ENCODE measurements around the gene ARMH4.

ARMH4 gene

DNA sequence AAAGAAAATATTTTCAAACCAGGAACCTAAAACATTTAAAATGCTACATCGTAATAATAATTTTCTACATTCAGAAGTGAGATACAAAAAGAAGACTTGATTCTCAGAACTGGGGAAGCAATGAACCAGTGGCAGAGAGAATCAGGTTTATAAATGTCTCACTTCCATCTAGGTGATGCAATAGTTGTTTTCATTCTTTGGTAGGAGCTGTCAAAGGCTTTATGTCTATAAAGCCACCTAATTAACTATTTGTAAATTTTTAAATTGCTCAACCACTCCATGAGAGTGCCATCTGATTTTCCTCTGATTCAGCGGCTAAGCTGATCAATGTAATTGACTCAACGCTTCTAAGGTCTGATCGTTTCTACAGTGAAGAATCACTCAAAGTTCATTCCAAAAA is 66.1 kb downstream of the ARMH4 start:
- TF ChIP-seq, protein P1, sequence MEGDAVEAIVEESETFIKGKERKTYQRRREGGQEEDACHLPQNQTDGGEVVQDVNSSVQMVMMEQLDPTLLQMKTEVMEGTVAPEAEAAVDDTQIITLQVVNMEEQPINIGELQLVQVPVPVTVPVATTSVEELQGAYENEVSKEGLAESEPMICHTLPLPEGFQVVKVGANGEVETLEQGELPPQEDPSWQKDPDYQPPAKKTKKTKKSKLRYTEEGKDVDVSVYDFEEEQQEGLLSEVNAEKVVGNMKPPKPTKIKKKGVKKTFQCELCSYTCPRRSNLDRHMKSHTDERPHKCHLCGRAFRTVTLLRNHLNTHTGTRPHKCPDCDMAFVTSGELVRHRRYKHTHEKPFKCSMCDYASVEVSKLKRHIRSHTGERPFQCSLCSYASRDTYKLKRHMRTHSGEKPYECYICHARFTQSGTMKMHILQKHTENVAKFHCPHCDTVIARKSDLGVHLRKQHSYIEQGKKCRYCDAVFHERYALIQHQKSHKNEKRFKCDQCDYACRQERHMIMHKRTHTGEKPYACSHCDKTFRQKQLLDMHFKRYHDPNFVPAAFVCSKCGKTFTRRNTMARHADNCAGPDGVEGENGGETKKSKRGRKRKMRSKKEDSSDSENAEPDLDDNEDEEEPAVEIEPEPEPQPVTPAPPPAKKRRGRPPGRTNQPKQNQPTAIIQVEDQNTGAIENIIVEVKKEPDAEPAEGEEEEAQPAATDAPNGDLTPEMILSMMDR (IDR thresholded peaks at IDR 0.05; ENCODE audit: extremely low read depth, missing control alignments) = no peak

DNA sequence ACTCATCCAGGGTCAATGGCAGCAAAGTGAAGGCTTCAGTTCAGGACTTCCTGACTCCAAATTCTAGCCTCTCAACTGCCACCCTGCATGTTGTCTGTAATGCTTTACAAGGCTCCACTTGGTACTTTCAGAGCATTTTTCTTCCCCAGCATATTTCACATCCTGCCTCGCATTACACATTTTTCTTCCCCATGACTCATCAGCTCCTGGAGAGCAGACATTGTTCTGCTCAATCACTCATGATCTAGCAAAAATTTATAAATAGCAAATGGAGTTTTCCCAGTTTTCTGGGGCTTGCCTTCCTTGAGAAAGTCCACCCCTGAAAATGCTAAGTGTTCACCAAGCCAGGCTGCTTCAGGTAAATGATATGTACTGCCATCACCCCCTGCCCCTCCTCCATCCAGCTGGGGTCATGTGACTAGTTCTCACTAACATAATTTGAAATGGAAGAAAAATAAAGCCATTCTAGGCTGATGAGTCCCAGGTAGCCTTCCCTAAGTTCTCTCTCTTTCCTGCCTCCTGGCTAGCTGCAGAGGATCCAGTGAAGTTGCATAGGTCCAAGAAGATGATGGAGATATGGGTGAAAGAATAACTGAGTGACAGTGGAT is 69.4 kb downstream of the ARMH4 start:
- TF ChIP-seq, protein P1 (IDR thresholded peaks at IDR 0.05; ENCODE audit: extremely low read depth, missing control alignments) = no peak
- no peak for DNase-seq (ENCODE audit: low spot score)

More for the DNA sequence above, 66.1 kb downstream of the ARMH4 start:
- no peak for DNase-seq (ENCODE audit: low spot score)

DNA sequence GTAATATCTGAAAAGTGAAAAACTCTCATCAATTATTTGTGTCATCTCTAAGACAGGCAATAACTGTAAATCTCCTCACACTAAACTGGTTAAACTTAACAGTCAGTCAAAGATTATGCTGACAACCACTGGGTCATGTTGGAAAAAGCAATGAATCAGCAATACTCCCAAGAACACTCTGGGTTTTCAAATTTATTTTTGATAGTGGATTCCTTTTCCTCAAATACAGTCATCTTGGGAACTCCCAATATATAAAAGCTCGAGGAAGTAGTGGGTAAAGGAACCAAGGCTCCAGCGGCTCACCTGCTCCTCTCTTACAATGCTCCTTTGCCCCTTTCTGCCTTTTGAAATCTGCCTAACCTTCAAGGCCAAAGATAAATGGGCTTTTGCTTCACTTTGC is 70.0 kb downstream of the ARMH4 start:
- no peak for DNase-seq (ENCODE audit: low spot score)

DNA sequence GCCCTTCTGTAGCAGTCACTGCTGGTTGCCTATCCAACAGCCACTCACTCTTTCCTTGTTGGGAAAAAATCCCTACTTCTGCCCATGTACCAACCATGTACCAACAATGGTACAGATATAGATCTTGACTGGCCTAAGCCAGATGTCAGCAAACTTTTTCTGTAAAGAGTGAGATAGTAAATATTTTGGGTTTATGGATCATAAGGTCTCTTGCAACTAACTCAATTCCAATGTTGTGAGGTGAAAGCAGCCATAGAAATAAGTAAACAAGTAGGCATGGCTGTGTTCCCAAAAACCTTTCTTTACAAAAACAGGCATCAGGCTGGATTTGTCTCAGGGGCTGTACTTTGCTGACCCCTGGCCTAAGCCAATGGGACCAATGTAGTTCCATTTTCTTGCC is 73.5 kb downstream of the ARMH4 start:
- DNase-seq (ENCODE audit: low spot score) = no peak
- TF ChIP-seq, protein P1 (IDR thresholded peaks at IDR 0.05; ENCODE audit: extremely low read depth, missing control alignments) = no peak

More for the DNA sequence above, 70.0 kb downstream of the ARMH4 start:
- TF ChIP-seq, protein P1 (IDR thresholded peaks at IDR 0.05; ENCODE audit: extremely low read depth, missing control alignments) = no peak

DNA sequence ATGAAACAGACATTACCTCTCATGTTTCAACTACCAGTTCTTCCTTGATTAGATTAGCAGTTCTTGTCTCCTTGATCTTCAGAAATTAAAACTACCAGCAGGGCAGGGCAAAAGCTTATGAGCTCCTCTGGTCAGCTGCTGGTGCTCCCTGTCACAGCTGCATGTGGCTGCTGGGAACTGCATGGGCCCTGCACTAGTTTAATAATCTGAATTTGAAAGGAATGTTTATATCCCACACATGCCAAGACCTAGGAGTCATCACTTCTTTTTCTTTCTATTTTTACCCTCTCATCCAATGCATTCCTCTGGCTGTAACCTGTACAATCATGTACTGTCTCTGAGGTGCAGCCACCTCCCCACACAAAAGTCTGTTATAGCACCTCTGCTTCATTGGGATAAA is 73.9 kb downstream of the ARMH4 start:
- DNase-seq (ENCODE audit: low spot score) = no peak
- TF ChIP-seq, protein P1 (IDR thresholded peaks at IDR 0.05; ENCODE audit: extremely low read depth, missing control alignments) = no peak

DNA sequence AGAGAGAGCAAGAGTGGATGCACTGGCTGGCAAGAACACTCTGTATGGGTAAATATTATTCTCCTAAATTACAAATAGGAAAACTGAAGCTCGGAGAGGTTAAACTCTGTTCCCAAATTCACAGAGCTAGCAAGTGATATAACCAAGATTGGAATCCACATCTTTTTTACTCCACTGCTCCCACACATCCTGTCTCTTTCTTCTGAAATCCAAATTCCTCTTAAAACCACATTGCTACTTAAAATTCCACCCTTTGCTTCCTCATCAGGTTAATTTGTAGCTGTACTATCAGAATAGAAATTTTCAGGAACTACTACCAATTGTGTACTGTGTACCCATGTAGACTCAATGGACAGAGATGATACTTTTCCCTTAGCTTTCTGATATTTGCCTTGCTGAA is 74.4 kb downstream of the ARMH4 start:
- DNase-seq (ENCODE audit: low spot score) = no peak

DNA sequence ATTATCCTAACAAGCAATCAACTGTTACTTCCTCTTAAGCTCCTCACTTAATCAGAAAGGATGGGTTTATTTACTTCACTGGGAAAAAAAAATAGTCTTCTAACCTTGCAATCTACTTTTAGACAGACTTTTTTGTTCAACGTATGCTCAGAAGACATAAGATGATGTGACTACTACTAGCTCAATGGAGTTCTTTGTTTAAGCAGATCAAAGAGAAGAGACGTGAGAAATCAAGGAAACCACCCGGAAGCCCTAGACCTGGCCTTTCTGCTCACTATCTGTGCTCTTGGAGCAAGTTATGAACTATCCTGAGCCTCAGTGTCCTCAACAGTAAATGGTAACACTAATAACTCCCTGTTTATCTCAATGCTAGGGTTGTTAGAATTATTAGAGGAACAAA is 78.5 kb downstream of the ARMH4 start:
- TF ChIP-seq, protein P1 (IDR thresholded peaks at IDR 0.05; ENCODE audit: extremely low read depth, missing control alignments) = no peak

More for the DNA sequence above, 74.4 kb downstream of the ARMH4 start:
- TF ChIP-seq, protein P1 (IDR thresholded peaks at IDR 0.05; ENCODE audit: extremely low read depth, missing control alignments) = no peak

More for the DNA sequence above, 78.5 kb downstream of the ARMH4 start:
- no peak for DNase-seq (ENCODE audit: low spot score)
